ENCODE results near the gene ATF1. TPM values are rescaled to one million over a fixed set of nuclear protein-coding genes. Genes with fewer than 3 reads are reported as not detected.

Gene ATF1
- polyA plus RNA-seq, 1 of the 3 experiments (the other 2 are of a cell fraction): 34.2 TPM

- TF ChIP-seq CTCF (IDR thresholded peaks at IDR 0.05) (no peak), FOXJ3 (CRISPR knock-in tag; IDR thresholded peaks at IDR 0.05) (no peak), TEAD4 (IDR thresholded peaks at IDR 0.05; ENCODE audit: borderline replicate concordance, insufficient read depth) (no peak), USF1 (IDR thresholded peaks at IDR 0.05; ENCODE audit: borderline replicate concordance, low read depth) (no peak), JUND (IDR thresholded peaks at IDR 0.05) (no peak), ELF1 (IDR thresholded peaks at IDR 0.05) (no peak), MXI1 (IDR thresholded peaks at IDR 0.05; ENCODE audit: low read depth, low read length) (no peak), RXRA (IDR thresholded peaks at IDR 0.05; ENCODE audit: borderline replicate concordance, low read depth) (no peak), GATA2 (CRISPR knock-in tag; IDR thresholded peaks at IDR 0.05) (no peak), GABPA (IDR thresholded peaks at IDR 0.05; ENCODE audit: low read depth) (no peak)
Measured at GRCh38 chr12:50788561-50788960, 24.7 kb downstream of the ATF1 start (continued).

GRCh38 chr12:50790081-50790480, 26.2 kb downstream of the ATF1 start:
- H3K9ac ChIP-seq: no peak overlapping the region
- ChIA-PET CTCF (interaction anchor here (1.2 kb wide), 1 partner anchor 463 kb away, joined by 3 read pairs; no protein-coding TSS in a partner anchor), POLR2A (no interaction called here)
- H3K4me3 ChIP-seq (ENCODE audit: low read depth in 2 of 2, low read length in 1 of 2): no peak overlapping the region
- no peaks in the 10 kb centered on the region for H3K9me2 ChIP-seq
- H3K4me2 ChIP-seq: no peak overlapping the region
- DNase-seq: no peak
- WGBS (ENCODE audit: low lambda C conversion rate): 93% methylated on average over 5 of the region's 5 CpGs
- H3K27me3 ChIP-seq (ENCODE audit: insufficient read depth): no peaks in the 10 kb centered on the region
- H3K79me2 ChIP-seq (ENCODE audit: insufficient read depth): peaks cover 11% of the 10 kb centered on the region
- no peaks in the 10 kb centered on the region for H3F3A ChIP-seq (replicated peaks; ENCODE audit: insufficient read depth)
- H3K27ac ChIP-seq (ENCODE audit: low read depth in 2 of 2, low read length in 1 of 2): no peak overlapping the region
- peaks cover 0 to 5% of the 10 kb centered on the region in 2 experiments for H3K36me3 ChIP-seq (replicated peaks in 1 of 2; ENCODE audit: control insufficient read depth in 1 of 2, insufficient read depth in 2 of 2, low read length in 1 of 2)
- no peaks in the 10 kb centered on the region for H3K9me3 ChIP-seq
- H4K20me1 ChIP-seq (ENCODE audit: insufficient read depth): no peaks in the 10 kb centered on the region
- peaks cover 0 to 3% of the 10 kb centered on the region in 2 experiments; a peak in 1 of 4 replicates for H3K4me1 ChIP-seq (ENCODE audit: control insufficient read depth in 1 of 2, insufficient read depth in 2 of 2, low read depth in 1 of 2, low read length in 1 of 2)
- H2AFZ ChIP-seq (ENCODE audit: low read depth): no peak overlapping the region
- no peak for TF ChIP-seq ZBTB33 (IDR thresholded peaks at IDR 0.05; ENCODE audit: borderline replicate concordance, low read depth)
- TF ChIP-seq MAX (IDR thresholded peaks at IDR 0.05; ENCODE audit: low read depth): no peak
- TF ChIP-seq CHD2 (IDR thresholded peaks at IDR 0.05; ENCODE audit: low read length, partially characterized antibody): no peak
- TF ChIP-seq REST (IDR thresholded peaks at IDR 0.05; ENCODE audit: low read depth, low read length): no peak
- no peak for TF ChIP-seq POLR2AphosphoS5 (IDR thresholded peaks at IDR 0.05; ENCODE audit: low read depth, low read length)
- no peak for TF ChIP-seq SMC3 (IDR thresholded peaks at IDR 0.05; ENCODE audit: low read depth, low read length)
- no peak for TF ChIP-seq CTCF (IDR thresholded peaks at IDR 0.05)
- no peak for TF ChIP-seq RXRA (IDR thresholded peaks at IDR 0.05; ENCODE audit: borderline replicate concordance, low read depth)
- no peak for TF ChIP-seq IRF3 (IDR thresholded peaks at IDR 0.05; ENCODE audit: low read depth, low read length)
- TF ChIP-seq RFX5 (IDR thresholded peaks at IDR 0.05; ENCODE audit: low read length): no peak
- no peak for TF ChIP-seq GATA2 (CRISPR knock-in tag; IDR thresholded peaks at IDR 0.05)
